AG04449 (cell line): Measurements from ENCODE around the gene SLC17A8.
"Not testable (repeated sequence)": the region's sequence is repeated elsewhere in the genome, so short reads cannot be mapped to it uniquely, and the experiment has no call there.

ENCODE experiments used
- CTCF ChIA-PET: fragments of 350-600 bp; formaldehyde crosslinking; extraction: SDS; loops from one replicate; lab custom pipeline; 2021; ENCODE audit warnings: antibody characterized with exemption; lab: Yijun Ruan, JAX
- POLR2A ChIA-PET: fragments of 400-600, 350-600 bp; formaldehyde crosslinking; extraction: SDS; loops from one replicate; lab custom pipeline; 2020; ENCODE audit warnings: antibody characterized with exemption, inconsistent platforms; lab: Yijun Ruan, JAX
- DNase-seq: peaks from one replicate; pipeline ENCODE4 v3.0.0-alpha.2; 2010; ENCODE audit warnings: low read depth, low spot score
- H3K4me3 ChIP-seq: 2 replicates; pipeline ENCODE4 v1.5.1; 2011; ENCODE audit warnings: low read depth, mild to moderate bottlenecking, control low read depth, low read length
- TF ChIP-seq, protein P1 (sequence below): IDR thresholded peaks from one replicate; pipeline ENCODE4 v1.5.1; 2011; ENCODE audit warnings: mild to moderate bottlenecking, moderate library complexity, low read length, control low read depth, inconsistent platforms; ENCODE audit not compliant: insufficient read depth; ENCODE audit errors: missing control alignments

The SLC17A8 gene

DNA sequence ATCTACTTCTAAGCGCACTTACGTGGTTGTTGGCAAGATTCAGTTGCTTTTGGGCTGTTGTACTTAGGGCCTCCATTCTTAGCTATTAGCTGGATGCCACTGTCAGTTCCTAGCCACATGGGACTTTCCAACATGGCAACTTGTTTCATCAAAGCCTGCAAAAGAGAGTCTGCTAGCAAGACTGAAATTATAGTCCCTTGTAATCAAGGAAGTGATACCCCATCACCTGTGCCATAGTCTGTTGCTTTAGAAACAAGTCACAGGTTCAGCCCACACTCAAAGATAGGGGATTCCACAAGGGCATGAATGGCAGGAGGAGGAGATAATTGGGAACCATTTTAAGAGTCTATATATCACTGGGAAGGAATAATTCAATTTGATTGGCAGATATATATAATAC lies 27.1 kb upstream of the SLC17A8 start:
- no peak overlapping the region for H3K4me3 ChIP-seq
- ChIA-PET CTCF (interaction anchor here (1.1 to 1.3 kb wide), 2 partner anchors 18 to 95 kb away, joined by 3 to 4 read pairs; no protein-coding TSS in a partner anchor), POLR2A (no interaction called here)
- TF ChIP-seq, protein P1, sequence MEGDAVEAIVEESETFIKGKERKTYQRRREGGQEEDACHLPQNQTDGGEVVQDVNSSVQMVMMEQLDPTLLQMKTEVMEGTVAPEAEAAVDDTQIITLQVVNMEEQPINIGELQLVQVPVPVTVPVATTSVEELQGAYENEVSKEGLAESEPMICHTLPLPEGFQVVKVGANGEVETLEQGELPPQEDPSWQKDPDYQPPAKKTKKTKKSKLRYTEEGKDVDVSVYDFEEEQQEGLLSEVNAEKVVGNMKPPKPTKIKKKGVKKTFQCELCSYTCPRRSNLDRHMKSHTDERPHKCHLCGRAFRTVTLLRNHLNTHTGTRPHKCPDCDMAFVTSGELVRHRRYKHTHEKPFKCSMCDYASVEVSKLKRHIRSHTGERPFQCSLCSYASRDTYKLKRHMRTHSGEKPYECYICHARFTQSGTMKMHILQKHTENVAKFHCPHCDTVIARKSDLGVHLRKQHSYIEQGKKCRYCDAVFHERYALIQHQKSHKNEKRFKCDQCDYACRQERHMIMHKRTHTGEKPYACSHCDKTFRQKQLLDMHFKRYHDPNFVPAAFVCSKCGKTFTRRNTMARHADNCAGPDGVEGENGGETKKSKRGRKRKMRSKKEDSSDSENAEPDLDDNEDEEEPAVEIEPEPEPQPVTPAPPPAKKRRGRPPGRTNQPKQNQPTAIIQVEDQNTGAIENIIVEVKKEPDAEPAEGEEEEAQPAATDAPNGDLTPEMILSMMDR: no peak
- no peak for DNase-seq

DNA sequence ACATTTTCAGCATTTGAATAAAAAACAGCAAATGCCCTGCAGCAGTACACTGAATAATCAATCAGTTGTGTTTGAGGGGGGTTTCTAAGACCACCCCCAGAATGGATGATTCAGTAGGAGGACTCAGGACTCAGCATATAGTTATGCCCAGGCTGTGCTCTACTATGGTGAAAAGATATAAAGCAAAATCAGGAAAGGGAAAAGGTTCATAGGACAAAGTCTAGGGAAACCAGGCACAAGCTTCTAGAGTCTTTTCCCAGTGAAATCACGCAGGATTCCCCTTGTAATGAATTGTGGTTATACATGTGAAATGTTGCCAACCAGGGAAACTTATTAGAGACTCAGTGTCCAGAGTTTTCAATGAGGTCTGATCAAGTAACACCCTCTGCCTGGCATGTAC lies 25.0 kb upstream of the SLC17A8 start:
- CTCF ChIA-PET: interaction anchor here (1.4 kb wide), 1 partner anchor 9 kb away, joined by 4 read pairs; no protein-coding TSS in a partner anchor
- no peak for DNase-seq
- POLR2A ChIA-PET: no interaction called here
- TF ChIP-seq, protein P1: no peak
- H3K4me3 ChIP-seq: no peak overlapping the region

DNA sequence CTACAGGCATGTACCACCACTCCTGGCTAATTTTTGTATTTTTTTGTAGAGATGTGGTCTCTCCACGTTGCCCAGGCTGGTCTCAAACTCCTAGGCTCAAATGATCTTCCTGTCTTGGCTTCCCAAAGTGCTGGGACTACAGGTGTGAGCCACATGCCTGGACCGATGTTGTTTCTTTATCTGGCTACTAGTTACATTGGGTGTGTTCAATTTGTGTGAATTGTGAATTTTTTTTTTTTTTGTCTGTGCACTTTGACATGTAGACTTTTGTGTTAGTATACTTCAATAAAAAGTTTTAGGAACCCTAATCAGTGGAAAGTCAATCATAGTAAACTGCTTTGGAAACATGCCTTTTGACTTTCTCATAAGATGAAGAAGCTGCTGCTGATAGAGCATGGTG lies 24.0 kb upstream of the SLC17A8 start:
- DNase-seq: no peak
- no peak overlapping the region for H3K4me3 ChIP-seq
- ChIA-PET POLR2A (no interaction called here), CTCF (interaction anchor here (0.6 to 1.4 kb wide), 2 partner anchors 8 to 19 kb away, joined by 3 to 4 read pairs; no protein-coding TSS in a partner anchor)
- TF ChIP-seq, protein P1: no peak

DNA sequence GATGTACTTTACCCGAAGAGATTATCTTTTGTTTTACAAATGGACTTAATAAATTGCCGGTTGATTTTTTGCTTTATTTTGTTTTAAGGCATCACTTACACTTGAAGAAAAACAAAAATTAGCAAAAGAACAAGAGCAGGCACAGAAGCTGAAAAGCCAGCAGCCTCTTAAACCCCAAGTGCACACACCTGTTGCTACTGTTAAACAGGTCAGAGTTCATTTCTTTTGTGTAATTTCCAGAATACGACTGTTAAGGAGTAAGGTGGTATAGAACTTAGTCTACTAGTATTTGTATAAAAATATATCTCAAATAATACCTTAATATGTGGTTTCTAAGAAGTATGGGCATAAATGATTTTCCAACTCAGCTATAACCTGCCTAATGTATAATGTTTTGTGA lies 19.6 kb upstream of the SLC17A8 start:
- CTCF ChIA-PET: interaction anchor here (1.3 to 2.6 kb wide), 3 partner anchors 10 to 218 kb away, joined by 4 to 9 read pairs (median 7); no protein-coding TSS in a partner anchor

GRCh38 chr12:100337727-100338126 lies 19.1 kb upstream of the SLC17A8 start:
- ChIA-PET CTCF (interaction anchor here (1.3 to 2.6 kb wide), 3 partner anchors 9 to 217 kb away, joined by 4 to 9 read pairs (median 7); no protein-coding TSS in a partner anchor), POLR2A (no interaction called here)
- DNase-seq: no peak
- no peak overlapping the region for H3K4me3 ChIP-seq
- TF ChIP-seq, protein P1: no peak

More for the DNA sequence above, 19.6 kb upstream of the SLC17A8 start:
- POLR2A ChIA-PET: no interaction called here
- no peak overlapping the region for H3K4me3 ChIP-seq
- TF ChIP-seq, protein P1: no peak
- no peak for DNase-seq

GRCh38 chr12:100339071-100339470 lies 17.8 kb upstream of the SLC17A8 start:
- ChIA-PET POLR2A (no interaction called here), CTCF (no interaction called here)
- TF ChIP-seq, protein P1: no peak
- no peak for DNase-seq
- H3K4me3 ChIP-seq: no peak overlapping the region

DNA sequence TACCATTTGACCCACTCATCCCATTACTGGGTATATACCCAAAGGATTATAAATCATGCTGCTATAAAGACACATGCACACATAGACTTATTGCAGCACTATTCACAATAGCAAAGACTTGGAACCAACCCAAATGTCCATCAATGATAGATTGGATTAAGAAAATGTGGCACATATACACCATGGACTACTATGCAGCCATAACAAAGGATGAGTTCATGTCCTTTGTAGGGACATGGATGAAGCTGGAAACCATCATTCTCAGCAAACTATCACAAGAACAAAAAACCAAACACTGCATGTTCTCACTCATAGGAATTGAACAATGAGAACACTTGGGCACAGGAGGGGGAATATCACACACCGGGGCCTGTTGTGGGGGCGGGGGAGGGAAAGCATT lies 14.0 kb upstream of the SLC17A8 start:
- H3K4me3 ChIP-seq, DNase-seq, CTCF ChIA-PET: not testable (repeated sequence)
- POLR2A ChIA-PET: interaction anchor here (0.7 kb wide), 1 partner anchor 26 kb away, joined by 3 read pairs; no protein-coding TSS in a partner anchor

DNA sequence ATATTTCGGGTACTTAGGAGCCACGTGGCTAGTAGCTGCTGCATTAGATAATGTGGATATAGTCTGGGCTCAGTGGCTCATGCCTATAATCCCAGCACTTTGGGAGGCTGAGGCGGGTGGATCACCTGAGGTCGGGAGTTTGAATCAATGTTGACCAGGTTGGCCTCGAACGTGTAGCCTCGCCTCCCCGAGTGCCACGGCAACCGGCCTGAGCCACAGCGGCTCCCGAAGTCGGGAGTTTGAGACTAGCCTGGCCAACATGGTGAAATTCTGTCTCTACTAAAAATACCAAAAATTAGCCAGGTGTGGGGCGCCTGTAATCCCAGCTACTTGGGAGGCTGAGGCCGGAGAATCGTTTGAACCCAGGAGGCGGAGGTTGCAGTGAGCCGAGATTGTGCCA lies 12.5 kb upstream of the SLC17A8 start:
- ChIA-PET POLR2A (interaction anchor here (0.6 kb wide), 1 partner anchor 118 kb away, joined by 5 read pairs; no protein-coding TSS in a partner anchor), CTCF (interaction anchor here (1.6 to 2.5 kb wide), 3 partner anchors 110 to 390 kb away, joined by 4 to 10 read pairs (median 4); no protein-coding TSS in a partner anchor)
- H3K4me3 ChIP-seq, DNase-seq: not testable (repeated sequence)
